ENCODE results near the gene HSFX2.
"Not testable (repeated sequence)": the region's sequence is repeated elsewhere in the genome, so short reads cannot be mapped to it uniquely, and the experiment has no call there.

HSFX2 gene

GRCh38 chrX:149546962-149547361 is 48.2 kb downstream of the HSFX2 start:
- H4K20me1 ChIP-seq (ENCODE audit: insufficient read depth, low read length, poor library complexity, severe bottlenecking); H2AFZ ChIP-seq (ENCODE audit: low read length); H3K4me1 ChIP-seq (ENCODE audit: insufficient read depth, low read length, poor library complexity, severe bottlenecking); H3K4me2 ChIP-seq (ENCODE audit: low read depth, low read length, poor library complexity, severe bottlenecking); H3K79me2 ChIP-seq (ENCODE audit: insufficient read depth, low read length); H3K36me3 ChIP-seq (ENCODE audit: insufficient read depth, low read length); H3K9me2 ChIP-seq (replicated peaks; ENCODE audit: low read depth, low read length); H3K4me3 ChIP-seq (ENCODE audit: low read length, poor library complexity, severe bottlenecking); H3K9ac ChIP-seq (ENCODE audit: low read depth, low read length, poor library complexity, severe bottlenecking); H3K9me3 ChIP-seq (ENCODE audit: insufficient read depth, low read depth, low read length); H3K27me3 ChIP-seq (ENCODE audit: insufficient read depth, low read length, poor library complexity, severe bottlenecking); H3F3A ChIP-seq (ENCODE audit: low read depth): not testable (repeated sequence)

- not testable (repeated sequence) for H3K4me1 ChIP-seq (ENCODE audit: insufficient read depth, low read length, poor library complexity, severe bottlenecking); H3K36me3 ChIP-seq (ENCODE audit: insufficient read depth, low read length); H2AFZ ChIP-seq (ENCODE audit: low read length); H3K9ac ChIP-seq (ENCODE audit: low read depth, low read length, poor library complexity, severe bottlenecking); H3F3A ChIP-seq (ENCODE audit: low read depth); H4K20me1 ChIP-seq (ENCODE audit: insufficient read depth, low read length, poor library complexity, severe bottlenecking); H3K79me2 ChIP-seq (ENCODE audit: insufficient read depth, low read length); H3K9me3 ChIP-seq (ENCODE audit: insufficient read depth, low read depth, low read length); H3K4me3 ChIP-seq (ENCODE audit: low read length, poor library complexity, severe bottlenecking); H3K9me2 ChIP-seq (replicated peaks; ENCODE audit: low read depth, low read length); H3K27me3 ChIP-seq (ENCODE audit: insufficient read depth, low read length, poor library complexity, severe bottlenecking); H3K4me2 ChIP-seq (ENCODE audit: low read depth, low read length, poor library complexity, severe bottlenecking)
Observed at GRCh38 chrX:149545545-149546543, 49.3 kb downstream of the HSFX2 start.
